ENCODE results near the gene IFNL2. TPM values are rescaled to one million over a fixed set of nuclear protein-coding genes. Genes with fewer than 3 reads are reported as not detected.

IFNL2 gene
- total and polyA plus RNA-seq, 9 of the 15 experiments (the other 6 are each of a cell fraction or from before 2014, with no cell fraction given) = not detected

DNA sequence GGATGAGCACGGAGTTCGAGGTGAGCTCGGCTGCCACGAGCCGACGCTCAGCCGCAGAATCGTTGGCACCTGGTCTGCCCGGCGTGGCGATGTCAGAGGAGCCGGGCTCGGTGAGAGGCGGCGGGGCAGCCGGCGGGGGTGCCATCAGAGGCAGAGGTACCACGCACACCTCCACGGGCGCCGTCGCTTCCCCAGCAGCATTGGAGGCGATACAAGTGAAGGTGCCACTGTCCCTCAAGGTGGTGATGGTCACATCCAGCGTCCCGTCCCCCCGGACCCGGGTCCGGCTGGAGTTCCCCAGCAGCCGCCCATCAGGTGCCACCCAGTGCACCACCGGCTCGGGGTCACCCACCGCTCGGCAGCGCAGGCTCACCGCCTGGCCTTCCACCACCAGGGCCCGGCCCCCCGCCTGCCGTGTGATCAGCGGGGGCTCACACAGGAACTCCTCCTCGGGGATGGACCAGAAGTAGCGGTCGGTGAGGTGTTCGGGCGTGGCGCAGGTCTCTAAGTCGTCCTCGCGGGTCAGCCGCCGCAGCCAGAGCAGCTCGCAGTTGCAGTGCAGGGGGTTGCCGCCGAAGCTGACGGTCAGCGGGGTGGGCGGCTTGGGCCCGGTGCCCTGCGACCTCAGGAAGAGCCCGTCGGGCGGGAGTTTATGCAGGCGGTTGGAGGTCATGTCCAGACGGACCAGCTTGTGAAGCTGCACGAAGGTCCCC, 46.0 kb downstream of the IFNL2 start:
- Histone ChIP-seq H3K27me3 (ENCODE audit: control insufficient read depth in 2 of 2, insufficient read depth in 2 of 2, low read length in 2 of 2) (no peaks in the 10 kb centered on the region), H3K9me1 (ENCODE audit: control insufficient read depth, insufficient read depth, low read length) (no peaks in the 10 kb centered on the region), H3K4me1 (replicated peaks in 1 of 2; ENCODE audit: control insufficient read depth in 2 of 2, insufficient read depth in 2 of 2, low read length in 2 of 2) (peaks cover 14 to 20% of the 10 kb centered on the region in 2 experiments; a peak in 4 of 5 replicates), H3K4me3 (no peak overlapping the region), H3K9ac (ENCODE audit: insufficient read depth in 1 of 2, low read depth in 2 of 2, low read length in 2 of 2) (no peak overlapping the region), H4K20me1 (replicated peaks; ENCODE audit: control insufficient read depth, insufficient read depth, low read length) (no peaks in the 10 kb centered on the region), H2AFZ (ENCODE audit: low read depth, low read length) (no peak overlapping the region), H3K27ac (ENCODE audit: extremely low read depth, low read depth, low read length) (no peak overlapping the region), H3K4me2 (ENCODE audit: insufficient read depth, low read length) (no peak overlapping the region), H3K79me2 (ENCODE audit: control insufficient read depth, insufficient read depth, low read length) (peaks cover 22% of the 10 kb centered on the region), H3K9me3 (replicated peaks; ENCODE audit: control insufficient read depth, insufficient read depth, low read depth, low read length) (no peaks in the 10 kb centered on the region), H3K36me3 (ENCODE audit: control insufficient read depth, insufficient read depth, low read length) (peaks cover 65% of the 10 kb centered on the region; the same call in 2 of the 3 replicates)
- 97% methylated on average over 35 of the region's 64 CpGs for WGBS (ENCODE audit: insufficient coverage, low coverage, missing lambda C conversion rate)
- ATAC-seq (no peak), DNase-seq (ENCODE audit: extremely low read depth in 1 of 4, low spot score in 3 of 4) (peak in 1 of 4 experiments; percentile 4), FAIRE-seq (no peak)
- no TSS peak for BruUV-seq (replicated peaks)
- ChIA-PET POLR2A (interaction anchor here (0.9 kb wide), 1 partner anchor 9 kb away, joined by 3 read pairs; no protein-coding TSS in a partner anchor), CTCF (ENCODE audit: low intra/inter-chr PET ratio) (no interaction called here)
- in situ Hi-C loops (cut with MboI) (no loop called here), intact Hi-C loops (cut with micrococcal nuclease) (no loop called here)
- TF ChIP-seq ZZZ3 (IDR thresholded peaks at IDR 0.05) (no peak), ZNF124 (CRISPR knock-in tag; IDR thresholded peaks at IDR 0.05) (no peak), ZC3H11A (IDR thresholded peaks at IDR 0.05; ENCODE audit: low read depth, low read length) (no peak), RBM34 (IDR thresholded peaks at IDR 0.05; ENCODE audit: borderline replicate concordance, insufficient read depth, low read length) (no peak), CHCHD3 (CRISPR knock-in tag; IDR thresholded peaks at IDR 0.05) (no peak), ETV5 (CRISPR knock-in tag; IDR thresholded peaks at IDR 0.05; ENCODE audit: low read depth) (no peak), SRF (CRISPR knock-in tag; IDR thresholded peaks at IDR 0.05) (no peak), FOXJ2 (tag; IDR thresholded peaks at IDR 0.05) (no peak), ZBED1 (IDR thresholded peaks at IDR 0.05) (no peak), MYC (IDR thresholded peaks at IDR 0.05; ENCODE audit: low read depth, low read length) (no peak), MYC (CRISPR knock-in tag; IDR thresholded peaks at IDR 0.05; ENCODE audit: borderline replicate concordance, low read depth) (no peak)
- TF ChIP-seq, protein P1, sequence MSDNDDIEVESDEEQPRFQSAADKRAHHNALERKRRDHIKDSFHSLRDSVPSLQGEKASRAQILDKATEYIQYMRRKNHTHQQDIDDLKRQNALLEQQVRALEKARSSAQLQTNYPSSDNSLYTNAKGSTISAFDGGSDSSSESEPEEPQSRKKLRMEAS (CRISPR knock-in tag; IDR thresholded peaks at IDR 0.05) = no peak
- TF ChIP-seq, protein P2, sequence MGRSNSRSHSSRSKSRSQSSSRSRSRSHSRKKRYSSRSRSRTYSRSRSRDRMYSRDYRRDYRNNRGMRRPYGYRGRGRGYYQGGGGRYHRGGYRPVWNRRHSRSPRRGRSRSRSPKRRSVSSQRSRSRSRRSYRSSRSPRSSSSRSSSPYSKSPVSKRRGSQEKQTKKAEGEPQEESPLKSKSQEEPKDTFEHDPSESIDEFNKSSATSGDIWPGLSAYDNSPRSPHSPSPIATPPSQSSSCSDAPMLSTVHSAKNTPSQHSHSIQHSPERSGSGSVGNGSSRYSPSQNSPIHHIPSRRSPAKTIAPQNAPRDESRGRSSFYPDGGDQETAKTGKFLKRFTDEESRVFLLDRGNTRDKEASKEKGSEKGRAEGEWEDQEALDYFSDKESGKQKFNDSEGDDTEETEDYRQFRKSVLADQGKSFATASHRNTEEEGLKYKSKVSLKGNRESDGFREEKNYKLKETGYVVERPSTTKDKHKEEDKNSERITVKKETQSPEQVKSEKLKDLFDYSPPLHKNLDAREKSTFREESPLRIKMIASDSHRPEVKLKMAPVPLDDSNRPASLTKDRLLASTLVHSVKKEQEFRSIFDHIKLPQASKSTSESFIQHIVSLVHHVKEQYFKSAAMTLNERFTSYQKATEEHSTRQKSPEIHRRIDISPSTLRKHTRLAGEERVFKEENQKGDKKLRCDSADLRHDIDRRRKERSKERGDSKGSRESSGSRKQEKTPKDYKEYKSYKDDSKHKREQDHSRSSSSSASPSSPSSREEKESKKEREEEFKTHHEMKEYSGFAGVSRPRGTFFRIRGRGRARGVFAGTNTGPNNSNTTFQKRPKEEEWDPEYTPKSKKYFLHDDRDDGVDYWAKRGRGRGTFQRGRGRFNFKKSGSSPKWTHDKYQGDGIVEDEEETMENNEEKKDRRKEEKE (IDR thresholded peaks at IDR 0.05; ENCODE audit: borderline replicate concordance in 1 of 2, control insufficient read depth in 1 of 2, low read depth in 2 of 2, low read length in 1 of 2) = no peak
- TF ChIP-seq, protein P3, sequence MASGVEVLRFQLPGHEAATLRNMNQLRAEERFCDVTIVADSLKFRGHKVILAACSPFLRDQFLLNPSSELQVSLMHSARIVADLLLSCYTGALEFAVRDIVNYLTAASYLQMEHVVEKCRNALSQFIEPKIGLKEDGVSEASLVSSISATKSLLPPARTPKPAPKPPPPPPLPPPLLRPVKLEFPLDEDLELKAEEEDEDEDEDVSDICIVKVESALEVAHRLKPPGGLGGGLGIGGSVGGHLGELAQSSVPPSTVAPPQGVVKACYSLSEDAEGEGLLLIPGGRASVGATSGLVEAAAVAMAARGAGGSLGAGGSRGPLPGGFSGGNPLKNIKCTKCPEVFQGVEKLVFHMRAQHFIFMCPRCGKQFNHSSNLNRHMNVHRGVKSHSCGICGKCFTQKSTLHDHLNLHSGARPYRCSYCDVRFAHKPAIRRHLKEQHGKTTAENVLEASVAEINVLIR (CRISPR knock-in tag; IDR thresholded peaks at IDR 0.05) = no peak
- TF ChIP-seq, protein P4, sequence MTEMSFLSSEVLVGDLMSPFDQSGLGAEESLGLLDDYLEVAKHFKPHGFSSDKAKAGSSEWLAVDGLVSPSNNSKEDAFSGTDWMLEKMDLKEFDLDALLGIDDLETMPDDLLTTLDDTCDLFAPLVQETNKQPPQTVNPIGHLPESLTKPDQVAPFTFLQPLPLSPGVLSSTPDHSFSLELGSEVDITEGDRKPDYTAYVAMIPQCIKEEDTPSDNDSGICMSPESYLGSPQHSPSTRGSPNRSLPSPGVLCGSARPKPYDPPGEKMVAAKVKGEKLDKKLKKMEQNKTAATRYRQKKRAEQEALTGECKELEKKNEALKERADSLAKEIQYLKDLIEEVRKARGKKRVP (CRISPR knock-in tag; IDR thresholded peaks at IDR 0.05) = no peak

All from K562 (cell line).